HK-2 (cell line): ENCODE measurements around the gene ELK3.

Experiments
- DNase-seq: peaks from one replicate; pipeline ENCODE4 v3.0.0-alpha.2; 2018; ENCODE audit not compliant: unreplicated experiment

ELK3 gene

DNA sequence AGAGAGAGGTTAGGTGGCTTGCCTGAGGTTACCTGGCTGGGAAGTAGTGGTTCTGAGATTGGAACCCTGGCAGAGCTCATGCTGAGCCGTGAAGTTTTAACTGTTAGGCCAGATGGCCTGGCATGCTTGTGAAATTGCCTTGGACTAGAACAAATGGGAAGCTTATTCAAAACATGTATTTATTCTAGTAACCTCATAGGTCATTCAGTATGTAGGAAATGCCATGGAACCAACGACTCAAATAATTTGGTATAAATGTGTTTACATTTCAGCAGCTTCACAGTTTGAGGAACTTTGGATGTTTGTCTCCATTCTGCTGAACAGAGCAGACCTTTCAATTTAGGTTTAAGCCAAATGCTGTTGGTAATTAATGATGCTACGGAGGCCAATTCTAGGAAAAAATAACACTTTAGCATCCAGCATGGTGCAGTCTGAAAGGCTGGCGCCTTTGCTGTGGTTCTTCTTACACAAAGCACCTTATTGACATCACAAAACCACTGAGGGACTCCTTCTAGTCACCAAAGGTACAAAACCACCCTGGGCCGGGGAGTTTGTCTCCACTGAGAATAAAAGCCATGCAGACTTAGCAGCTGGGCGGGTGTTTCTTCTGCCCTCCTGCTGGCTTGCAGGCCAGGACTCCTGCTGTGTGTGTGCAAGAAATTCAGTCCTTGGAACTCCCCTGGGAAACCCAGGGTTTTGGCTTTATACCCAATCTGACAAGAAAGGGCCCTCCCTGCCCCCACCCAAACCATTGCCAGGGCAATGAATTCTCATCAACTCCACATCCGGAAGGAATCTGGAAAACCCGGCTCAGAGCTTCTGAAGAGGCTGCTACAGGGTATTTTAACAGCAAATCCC is 64.2 kb downstream of the ELK3 start:
- DNase-seq: no peak

DNA sequence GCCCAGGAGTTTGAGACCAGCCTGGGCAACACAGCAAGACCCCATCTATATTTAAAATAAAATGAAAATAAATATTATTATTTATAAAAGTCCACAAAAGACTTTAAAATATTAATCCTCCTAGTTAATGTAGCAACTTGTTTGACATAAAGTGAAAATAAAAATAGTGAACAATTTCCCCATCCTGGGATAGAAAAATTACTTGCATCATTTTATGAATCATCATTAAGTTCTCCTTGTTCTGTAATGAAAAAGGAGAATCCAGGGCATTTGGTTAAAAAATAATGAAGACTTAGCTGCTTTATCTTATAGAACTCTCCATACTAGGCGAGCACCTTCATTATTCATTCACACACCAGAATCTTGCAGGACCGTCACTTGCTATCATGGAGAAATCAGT is 66.1 kb downstream of the ELK3 start:
- DNase-seq: no peak

GRCh38 chr12:96260644-96261043 is 66.5 kb downstream of the ELK3 start:
- no peak for DNase-seq

- no peak for DNase-seq
These were observed 67.4 kb downstream of the ELK3 start for GRCh38 chr12:96261557-96261956.

GRCh38 chr12:96263449-96263902 is 69.3 kb downstream of the ELK3 start:
- no peak for DNase-seq

- no peak for DNase-seq
These were observed 71.2 kb downstream of the ELK3 start for GRCh38 chr12:96265400-96265799.

- DNase-seq: no peak
These were observed 71.7 kb downstream of the ELK3 start for GRCh38 chr12:96265836-96266235.

GRCh38 chr12:96266238-96266637 is 72.1 kb downstream of the ELK3 start:
- DNase-seq: no peak

GRCh38 chr12:96271469-96272199 is 77.5 kb downstream of the ELK3 start:
- no peak for DNase-seq

DNA sequence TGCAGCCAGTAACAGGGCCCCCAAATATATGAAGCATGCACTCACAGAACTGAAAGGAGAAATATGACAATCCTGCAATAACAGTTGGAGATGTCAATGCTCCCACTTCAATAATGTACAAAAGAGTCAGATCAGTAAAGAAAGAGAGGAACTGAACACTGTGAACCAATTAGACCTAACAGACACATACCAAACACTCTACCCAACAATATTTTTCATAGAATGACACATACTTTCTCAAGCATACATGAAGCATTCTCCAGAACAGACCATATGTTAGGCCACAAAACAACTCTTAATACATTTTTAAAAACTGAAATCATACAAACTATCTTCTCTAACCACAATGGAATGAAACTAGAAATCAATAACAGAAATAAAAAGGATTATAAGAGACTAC is 80.2 kb downstream of the ELK3 start:
- no peak for DNase-seq

GRCh38 chr12:96285158-96285557 is 91.0 kb downstream of the ELK3 start:
- DNase-seq: no peak

DNA sequence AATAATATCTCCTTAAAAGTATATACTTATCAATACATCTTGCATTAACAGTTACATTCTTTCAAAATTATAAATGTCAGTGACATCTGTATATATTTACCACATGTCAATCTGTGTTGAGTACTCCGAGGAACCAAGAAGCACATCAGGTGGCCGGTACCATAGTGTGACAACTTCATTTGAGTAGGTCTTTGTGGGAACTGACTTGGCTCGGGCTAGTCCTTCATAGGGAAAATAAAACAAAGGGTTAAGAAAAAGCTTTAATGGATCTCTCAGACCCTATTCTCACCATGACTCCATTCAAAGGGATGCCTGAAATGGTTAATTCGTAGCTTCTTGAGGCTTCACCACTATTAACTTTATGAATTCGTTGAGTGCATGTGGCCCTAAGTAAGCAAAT is 94.9 kb downstream of the ELK3 start:
- DNase-seq: no peak

- DNase-seq: no peak
These were observed 98.9 kb downstream of the ELK3 start for GRCh38 chr12:96293093-96293492.

DNA sequence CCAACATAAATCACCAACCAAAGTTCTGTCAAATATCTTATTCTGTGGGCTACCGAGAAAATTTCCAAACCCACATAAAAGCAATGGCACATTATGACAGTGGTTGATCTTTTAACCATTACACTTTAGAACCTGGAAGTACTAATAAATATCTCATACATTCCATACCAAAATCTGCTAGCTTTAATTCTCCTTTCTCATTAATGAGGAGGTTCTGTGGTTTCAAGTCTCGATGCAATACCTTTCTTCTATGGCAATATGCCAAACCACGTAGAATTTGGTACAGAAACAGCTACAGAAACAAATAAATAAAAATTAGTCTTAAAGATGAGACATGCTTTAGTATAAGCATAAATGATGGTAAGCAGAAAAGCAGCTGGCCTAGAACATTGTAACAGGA is 100.7 kb downstream of the ELK3 start:
- no peak for DNase-seq

DNA sequence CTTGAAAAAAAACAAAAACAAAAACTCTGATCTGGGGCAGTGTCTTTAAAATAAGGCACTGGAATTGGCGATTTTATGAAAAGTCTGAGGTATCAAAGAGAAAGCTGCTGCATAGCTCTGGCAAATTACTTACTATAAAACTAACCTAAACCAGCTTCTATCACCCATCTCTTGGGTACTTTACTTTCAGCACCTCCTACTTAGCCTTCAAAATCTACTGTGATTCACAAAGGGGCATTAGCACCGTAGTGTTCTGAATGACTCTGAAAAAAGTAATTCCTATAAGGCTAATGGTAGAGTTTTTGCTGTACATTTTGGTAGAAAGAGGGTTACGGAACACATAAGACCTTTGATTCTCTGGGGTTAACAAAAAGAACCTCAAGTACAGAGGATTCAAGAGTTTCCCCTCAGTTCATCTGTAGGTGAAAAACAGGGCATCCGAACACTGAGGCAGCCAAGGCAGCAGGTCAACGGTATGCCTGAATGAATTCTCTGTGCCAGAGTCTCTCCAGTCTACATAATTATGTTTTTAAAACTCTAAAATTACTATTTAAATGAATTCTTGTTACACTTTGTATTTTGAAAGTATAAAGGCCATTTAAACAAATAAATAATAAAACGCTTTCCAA is 101.5 kb downstream of the ELK3 start:
- no peak for DNase-seq

DNA sequence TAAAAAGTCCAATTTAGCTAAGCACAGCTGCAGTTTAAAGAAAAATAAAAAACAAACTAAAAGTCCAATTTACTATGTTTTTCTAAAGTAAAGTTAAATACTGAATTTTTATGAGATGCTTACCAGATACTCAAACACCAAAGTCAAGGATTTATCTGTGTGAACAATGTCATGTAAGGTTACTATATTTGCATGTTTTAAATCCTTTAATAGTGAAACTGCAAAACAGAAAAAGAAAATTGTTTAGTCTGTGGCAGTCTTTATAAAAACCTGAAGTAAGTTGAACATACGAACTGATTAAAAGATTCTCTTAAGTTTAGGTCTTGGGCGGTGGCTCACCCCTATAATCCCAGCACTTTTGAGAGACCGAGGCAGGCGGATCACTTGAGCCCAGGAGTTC is 103.3 kb downstream of the ELK3 start:
- DNase-seq: no peak

GRCh38 chr12:96300064-96300463 is 105.9 kb downstream of the ELK3 start:
- no peak for DNase-seq

DNA sequence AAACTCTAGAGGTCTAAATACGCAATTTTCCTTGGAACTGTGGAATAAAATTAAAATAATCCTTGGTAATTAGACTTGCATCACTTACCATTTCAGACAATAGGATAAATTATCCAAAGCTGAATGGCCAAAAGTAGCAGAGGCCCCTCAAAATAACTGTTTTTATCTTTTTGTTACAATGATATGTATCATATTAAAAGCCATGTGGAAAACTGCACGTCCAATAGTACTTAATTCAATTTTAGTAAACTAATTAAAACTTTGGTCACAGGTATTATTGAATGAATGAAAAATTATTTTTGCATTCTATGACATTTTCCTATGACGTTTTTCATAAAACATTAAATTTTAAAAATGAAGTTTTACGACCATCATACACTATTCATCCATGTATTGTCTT is 107.6 kb downstream of the ELK3 start:
- no peak for DNase-seq

DNA sequence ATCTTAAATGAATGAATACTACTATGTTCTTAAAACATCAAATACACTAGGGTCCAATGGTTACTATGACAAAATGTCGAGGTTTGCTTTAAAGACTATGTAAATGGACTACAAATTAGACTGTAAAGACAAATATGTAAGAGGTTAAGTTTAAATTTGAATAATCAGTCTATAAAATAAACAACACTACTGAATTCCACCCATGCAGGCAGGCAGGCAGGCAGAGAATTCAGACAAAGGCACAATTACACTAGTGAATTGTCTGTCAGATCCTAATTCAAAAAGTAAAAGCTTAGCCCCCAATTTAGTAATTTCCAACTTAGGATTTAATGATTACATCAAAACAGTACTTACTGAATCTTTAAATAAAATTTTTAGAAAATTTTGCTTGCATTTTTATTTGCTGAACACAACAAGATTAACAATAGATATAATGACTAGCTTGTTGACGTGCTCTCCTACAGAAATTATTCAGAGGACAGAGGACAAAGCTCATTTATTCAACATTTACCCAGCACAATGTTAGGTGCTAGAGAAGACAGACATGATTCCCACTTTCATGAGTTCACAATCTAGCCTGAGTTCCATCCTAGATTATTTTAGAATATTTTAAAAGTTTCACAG is 108.6 kb downstream of the ELK3 start:
- DNase-seq: no peak

DNA sequence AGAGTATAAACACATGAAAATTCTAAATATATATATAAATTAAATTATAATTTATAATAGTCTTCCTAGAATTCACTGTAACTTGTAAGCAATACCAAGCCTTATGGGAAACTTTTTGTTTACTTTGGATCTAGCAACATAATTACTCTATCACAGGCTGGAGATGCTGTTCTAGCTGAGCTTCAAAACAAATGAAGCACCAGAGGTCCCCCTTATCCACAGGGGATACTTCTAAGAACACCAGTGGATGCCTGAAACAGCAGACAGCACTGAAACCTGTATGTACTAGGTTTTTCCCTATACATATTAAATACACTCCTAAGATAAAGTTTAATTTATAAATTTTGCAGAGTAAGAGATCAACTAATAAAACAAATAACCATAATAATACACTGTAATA is 109.5 kb downstream of the ELK3 start:
- DNase-seq: no peak

GRCh38 chr12:96305665-96306064 is 111.5 kb downstream of the ELK3 start:
- no peak for DNase-seq

DNA sequence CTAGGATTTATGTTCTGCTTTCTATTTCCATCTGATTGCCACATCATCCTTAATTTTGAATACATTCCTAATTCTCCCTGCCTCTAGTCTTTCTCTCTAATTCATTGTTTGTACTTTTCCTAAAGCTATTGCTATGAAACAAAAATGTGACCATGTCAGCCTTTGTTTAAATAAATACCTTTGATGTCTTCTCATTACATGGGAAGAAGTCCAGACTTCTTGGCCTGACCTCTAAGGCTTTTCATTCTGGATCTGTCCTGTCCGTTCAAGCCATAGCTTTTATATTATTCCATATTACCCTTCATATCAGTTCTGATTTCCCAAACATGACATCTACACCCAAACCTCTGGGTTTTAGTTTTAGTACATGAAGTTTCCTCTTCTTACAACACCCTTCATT is 114.7 kb downstream of the ELK3 start:
- no peak for DNase-seq
